GM23338 (cell line): ENCODE results near the gene KIF20B.

Experiments used
- CREB1 ChIP-seq: fragments of 250-450 bp; sonication (Bioruptor Pico); IDR thresholded peaks from 2 replicates; pipeline ENCODE4 v1.5.0; 2020; ENCODE audit warnings: low read depth, mild to moderate bottlenecking, moderate library complexity
- EZH2phosphoT487 ChIP-seq: fragments of 200-600 bp; sonication (generic); IDR thresholded peaks from one replicate; pipeline ENCODE4 v1.8.1; 2018; ENCODE audit warnings: antibody characterized with exemption; ENCODE audit not compliant: unreplicated experiment
- POLR2AphosphoS5 ChIP-seq: IDR thresholded peaks from 2 replicates; pipeline ENCODE4 v1.6.1; 2016; ENCODE audit warnings: antibody characterized with exemption, low read depth
- TF ChIP-seq, protein P1 (sequence below), 2 experiments: fragments of 200-600 bp in 1 of 2; sonication (generic) in 1 of 2; conservative IDR thresholded peaks; 2 replicates each; pipeline versions ENCODE4 v1.5.1 to v1.6.1; 2016 to 2017; ENCODE audit warnings: antibody characterized with exemption in 2 of 2, low read depth in 2 of 2, mild to moderate bottlenecking in 2 of 2, moderate library complexity in 1 of 2
- TF ChIP-seq, protein P2 (sequence below): IDR thresholded peaks from one replicate; pipeline ENCODE4 v1.6.1; 2018; ENCODE audit warnings: antibody characterized with exemption; ENCODE audit not compliant: unreplicated experiment
- TF ChIP-seq, protein P3 (sequence below): IDR thresholded peaks from 2 replicates; pipeline ENCODE4 v1.6.1; 2016; ENCODE audit warnings: antibody characterized with exemption

- TF ChIP-seq, protein P1, sequence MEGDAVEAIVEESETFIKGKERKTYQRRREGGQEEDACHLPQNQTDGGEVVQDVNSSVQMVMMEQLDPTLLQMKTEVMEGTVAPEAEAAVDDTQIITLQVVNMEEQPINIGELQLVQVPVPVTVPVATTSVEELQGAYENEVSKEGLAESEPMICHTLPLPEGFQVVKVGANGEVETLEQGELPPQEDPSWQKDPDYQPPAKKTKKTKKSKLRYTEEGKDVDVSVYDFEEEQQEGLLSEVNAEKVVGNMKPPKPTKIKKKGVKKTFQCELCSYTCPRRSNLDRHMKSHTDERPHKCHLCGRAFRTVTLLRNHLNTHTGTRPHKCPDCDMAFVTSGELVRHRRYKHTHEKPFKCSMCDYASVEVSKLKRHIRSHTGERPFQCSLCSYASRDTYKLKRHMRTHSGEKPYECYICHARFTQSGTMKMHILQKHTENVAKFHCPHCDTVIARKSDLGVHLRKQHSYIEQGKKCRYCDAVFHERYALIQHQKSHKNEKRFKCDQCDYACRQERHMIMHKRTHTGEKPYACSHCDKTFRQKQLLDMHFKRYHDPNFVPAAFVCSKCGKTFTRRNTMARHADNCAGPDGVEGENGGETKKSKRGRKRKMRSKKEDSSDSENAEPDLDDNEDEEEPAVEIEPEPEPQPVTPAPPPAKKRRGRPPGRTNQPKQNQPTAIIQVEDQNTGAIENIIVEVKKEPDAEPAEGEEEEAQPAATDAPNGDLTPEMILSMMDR (conservative IDR thresholded peaks at IDR 0.05; ENCODE audit: low read depth in 2 of 2): no peak
- TF ChIP-seq, protein P2, sequence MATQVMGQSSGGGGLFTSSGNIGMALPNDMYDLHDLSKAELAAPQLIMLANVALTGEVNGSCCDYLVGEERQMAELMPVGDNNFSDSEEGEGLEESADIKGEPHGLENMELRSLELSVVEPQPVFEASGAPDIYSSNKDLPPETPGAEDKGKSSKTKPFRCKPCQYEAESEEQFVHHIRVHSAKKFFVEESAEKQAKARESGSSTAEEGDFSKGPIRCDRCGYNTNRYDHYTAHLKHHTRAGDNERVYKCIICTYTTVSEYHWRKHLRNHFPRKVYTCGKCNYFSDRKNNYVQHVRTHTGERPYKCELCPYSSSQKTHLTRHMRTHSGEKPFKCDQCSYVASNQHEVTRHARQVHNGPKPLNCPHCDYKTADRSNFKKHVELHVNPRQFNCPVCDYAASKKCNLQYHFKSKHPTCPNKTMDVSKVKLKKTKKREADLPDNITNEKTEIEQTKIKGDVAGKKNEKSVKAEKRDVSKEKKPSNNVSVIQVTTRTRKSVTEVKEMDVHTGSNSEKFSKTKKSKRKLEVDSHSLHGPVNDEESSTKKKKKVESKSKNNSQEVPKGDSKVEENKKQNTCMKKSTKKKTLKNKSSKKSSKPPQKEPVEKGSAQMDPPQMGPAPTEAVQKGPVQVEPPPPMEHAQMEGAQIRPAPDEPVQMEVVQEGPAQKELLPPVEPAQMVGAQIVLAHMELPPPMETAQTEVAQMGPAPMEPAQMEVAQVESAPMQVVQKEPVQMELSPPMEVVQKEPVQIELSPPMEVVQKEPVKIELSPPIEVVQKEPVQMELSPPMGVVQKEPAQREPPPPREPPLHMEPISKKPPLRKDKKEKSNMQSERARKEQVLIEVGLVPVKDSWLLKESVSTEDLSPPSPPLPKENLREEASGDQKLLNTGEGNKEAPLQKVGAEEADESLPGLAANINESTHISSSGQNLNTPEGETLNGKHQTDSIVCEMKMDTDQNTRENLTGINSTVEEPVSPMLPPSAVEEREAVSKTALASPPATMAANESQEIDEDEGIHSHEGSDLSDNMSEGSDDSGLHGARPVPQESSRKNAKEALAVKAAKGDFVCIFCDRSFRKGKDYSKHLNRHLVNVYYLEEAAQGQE: no peak
- TF ChIP-seq, protein P3, sequence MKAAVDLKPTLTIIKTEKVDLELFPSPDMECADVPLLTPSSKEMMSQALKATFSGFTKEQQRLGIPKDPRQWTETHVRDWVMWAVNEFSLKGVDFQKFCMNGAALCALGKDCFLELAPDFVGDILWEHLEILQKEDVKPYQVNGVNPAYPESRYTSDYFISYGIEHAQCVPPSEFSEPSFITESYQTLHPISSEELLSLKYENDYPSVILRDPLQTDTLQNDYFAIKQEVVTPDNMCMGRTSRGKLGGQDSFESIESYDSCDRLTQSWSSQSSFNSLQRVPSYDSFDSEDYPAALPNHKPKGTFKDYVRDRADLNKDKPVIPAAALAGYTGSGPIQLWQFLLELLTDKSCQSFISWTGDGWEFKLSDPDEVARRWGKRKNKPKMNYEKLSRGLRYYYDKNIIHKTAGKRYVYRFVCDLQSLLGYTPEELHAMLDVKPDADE: no peak
- TF ChIP-seq CREB1 (CRISPR knock-in tag): no peak
- no peak for TF ChIP-seq POLR2AphosphoS5
- TF ChIP-seq EZH2phosphoT487: no peak
These were observed 87.9 kb downstream of the KIF20B start for GRCh38 chr10:89789188-89789877.
